ENCODE results near the gene OR51F1. TPM values are rescaled to one million over a fixed set of nuclear protein-coding genes. Genes with fewer than 3 reads are reported as not detected.
"Not testable (repeated sequence)": the region's sequence is repeated elsewhere in the genome, so short reads cannot be mapped to it uniquely, and the experiment has no call there.

Gene OR51F1
- total RNA-seq, 4 donors from 2014 or later = not detected

- Histone ChIP-seq H3K4me1 (no peaks in the 10 kb centered on the region), H3K27ac (no peak overlapping the region), H3K27me3 (no peaks in the 10 kb centered on the region), H3K36me3 (no peaks in the 10 kb centered on the region), H3K4me3 (no peak overlapping the region), H3K9me3 (no peaks in the 10 kb centered on the region)
- TF ChIP-seq POLR2A (IDR thresholded peaks at IDR 0.05) (no peak), CTCF (IDR thresholded peaks at IDR 0.05) (no peak)
- DNase-seq = no peak
Observed at GRCh38 chr11:4748438-4748837, 21.3 kb downstream of the OR51F1 start.

- no peak overlapping the region for H3K4me3 ChIP-seq
- no peaks in the 10 kb centered on the region for H3K36me3 ChIP-seq
- H3K27ac ChIP-seq = no peak overlapping the region
- TF ChIP-seq CTCF (IDR thresholded peaks at IDR 0.05) (no peak), POLR2A (IDR thresholded peaks at IDR 0.05) (no peak)
- no peak for DNase-seq
- no peaks in the 10 kb centered on the region for H3K4me1 ChIP-seq
- no peaks in the 10 kb centered on the region for H3K27me3 ChIP-seq
- H3K9me3 ChIP-seq = no peaks in the 10 kb centered on the region
Observed at GRCh38 chr11:4740735-4741134, 29.0 kb downstream of the OR51F1 start.

GRCh38 chr11:4727171-4727570, 42.6 kb downstream of the OR51F1 start:
- Histone ChIP-seq H3K9me3 (no peaks in the 10 kb centered on the region), H3K27ac (no peak overlapping the region), H3K4me3 (no peak overlapping the region), H3K27me3 (no peaks in the 10 kb centered on the region), H3K36me3 (no peaks in the 10 kb centered on the region), H3K4me1 (no peaks in the 10 kb centered on the region)
- DNase-seq = no peak
- TF ChIP-seq POLR2A (IDR thresholded peaks at IDR 0.05) = no peak
- no peak for TF ChIP-seq CTCF (IDR thresholded peaks at IDR 0.05)

GRCh38 chr11:4722616-4723534, 46.9 kb downstream of the OR51F1 start:
- not testable (repeated sequence) for H3K36me3 ChIP-seq, DNase-seq, H3K9me3 ChIP-seq, H3K27me3 ChIP-seq, H3K27ac ChIP-seq, H3K4me3 ChIP-seq, H3K4me1 ChIP-seq

Small RNA genes lying within 50 kb of the gene (small RNA-seq; reads per million reads assigned to genes)
- gene RF00091 = 0 reads per million in 2 donors

Other genes with a start within 250 kb of the OR51F1 start
- gene OR52M1, start 224.7 kb downstream of the OR51F1 start, total RNA-seq = not detected
- not detected for gene OR52I2, start 188.2 kb downstream of the OR51F1 start, total RNA-seq
- not detected for gene OR52I1, start 175.9 kb downstream of the OR51F1 start, total RNA-seq
- 10 to 100 TPM in 3 of 4 donors, 1 to 10 TPM in 1; 3.3 to 19.6 (median 15.6) TPM for gene TRIM68, start 161.7 kb downstream of the OR51F1 start, total RNA-seq
- not detected for gene OR51D1, start 132.5 kb downstream of the OR51F1 start, total RNA-seq
- gene OR51E1, start 126.0 kb downstream of the OR51F1 start, total RNA-seq = 1 to 10 TPM in 1 of 4 donors, under 1 TPM in 2, not detected in 1; 0.70 to 1.2 (median 0.85) TPM
- under 1 TPM in 2 of 4 donors, not detected in 2; 0.67 to 0.85 TPM for gene OR51E2, start 72.1 kb downstream of the OR51F1 start, total RNA-seq
- gene MMP26, start 65.2 kb downstream of the OR51F1 start, total RNA-seq = not detected
- not detected for gene OR52R1, start 34.4 kb upstream of the OR51F1 start, total RNA-seq
- gene OR51F2, start 51.4 kb upstream of the OR51F1 start, total RNA-seq = not detected
- not detected for gene OR51S1, start 79.3 kb upstream of the OR51F1 start, total RNA-seq
- gene OR51T1, start 112.0 kb upstream of the OR51F1 start, total RNA-seq = not detected
- gene OR51A7, start 133.8 kb upstream of the OR51F1 start, total RNA-seq = not detected
- not detected for gene OR51G2, start 149.4 kb upstream of the OR51F1 start, total RNA-seq
- gene OR51G1, start 154.4 kb upstream of the OR51F1 start, total RNA-seq = not detected
- not detected for gene OR51A4, start 177.7 kb upstream of the OR51F1 start, total RNA-seq
- not detected for gene OR51A2, start 185.8 kb upstream of the OR51F1 start, total RNA-seq
- not detected for gene OR51L1, start 224.9 kb upstream of the OR51F1 start, total RNA-seq